Fibroblast of mammary gland (primary cell): Measurements from ENCODE around the gene ARHGEF16.

ENCODE experiments used
- DNase-seq: peaks from one replicate; pipeline ENCODE4 v3.0.0-alpha.2; 2010; ENCODE audit warnings: low read depth
- H3K4me3 ChIP-seq: 2 replicates; pipeline ENCODE4 v1.5.1; 2011; ENCODE audit warnings: low read depth, mild to moderate bottlenecking, low read length, moderate library complexity; ENCODE audit not compliant: control insufficient read depth
- TF ChIP-seq, protein P1 (sequence below): conservative IDR thresholded peaks from 2 replicates; pipeline ENCODE4 v1.5.1; 2011; ENCODE audit warnings: low read depth, low read length, inconsistent platforms; ENCODE audit not compliant: control insufficient read depth, insufficient read depth

Gene ARHGEF16

DNA sequence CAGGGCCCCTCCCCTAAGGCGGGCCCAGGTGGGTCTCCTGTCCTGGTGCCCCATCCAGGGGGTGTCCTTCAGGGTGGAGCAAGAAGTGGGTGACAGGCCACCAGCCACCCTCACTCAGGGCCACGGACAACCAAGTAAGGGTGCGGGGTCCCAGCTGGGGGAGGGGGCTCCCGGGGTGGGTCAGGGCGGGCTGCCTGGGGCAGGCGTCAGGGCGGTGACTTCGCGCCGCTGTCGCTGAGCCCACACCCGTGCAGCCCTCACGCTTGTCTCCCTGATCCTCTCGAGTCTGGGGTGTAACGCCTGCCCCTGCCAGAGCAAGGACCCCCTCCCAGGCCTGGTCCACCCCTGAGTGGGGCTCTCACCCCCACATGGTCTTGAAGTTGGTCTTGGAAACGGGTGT, 22.2 kb downstream of the ARHGEF16 start:
- TF ChIP-seq, protein P1, sequence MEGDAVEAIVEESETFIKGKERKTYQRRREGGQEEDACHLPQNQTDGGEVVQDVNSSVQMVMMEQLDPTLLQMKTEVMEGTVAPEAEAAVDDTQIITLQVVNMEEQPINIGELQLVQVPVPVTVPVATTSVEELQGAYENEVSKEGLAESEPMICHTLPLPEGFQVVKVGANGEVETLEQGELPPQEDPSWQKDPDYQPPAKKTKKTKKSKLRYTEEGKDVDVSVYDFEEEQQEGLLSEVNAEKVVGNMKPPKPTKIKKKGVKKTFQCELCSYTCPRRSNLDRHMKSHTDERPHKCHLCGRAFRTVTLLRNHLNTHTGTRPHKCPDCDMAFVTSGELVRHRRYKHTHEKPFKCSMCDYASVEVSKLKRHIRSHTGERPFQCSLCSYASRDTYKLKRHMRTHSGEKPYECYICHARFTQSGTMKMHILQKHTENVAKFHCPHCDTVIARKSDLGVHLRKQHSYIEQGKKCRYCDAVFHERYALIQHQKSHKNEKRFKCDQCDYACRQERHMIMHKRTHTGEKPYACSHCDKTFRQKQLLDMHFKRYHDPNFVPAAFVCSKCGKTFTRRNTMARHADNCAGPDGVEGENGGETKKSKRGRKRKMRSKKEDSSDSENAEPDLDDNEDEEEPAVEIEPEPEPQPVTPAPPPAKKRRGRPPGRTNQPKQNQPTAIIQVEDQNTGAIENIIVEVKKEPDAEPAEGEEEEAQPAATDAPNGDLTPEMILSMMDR, result no peak

DNA sequence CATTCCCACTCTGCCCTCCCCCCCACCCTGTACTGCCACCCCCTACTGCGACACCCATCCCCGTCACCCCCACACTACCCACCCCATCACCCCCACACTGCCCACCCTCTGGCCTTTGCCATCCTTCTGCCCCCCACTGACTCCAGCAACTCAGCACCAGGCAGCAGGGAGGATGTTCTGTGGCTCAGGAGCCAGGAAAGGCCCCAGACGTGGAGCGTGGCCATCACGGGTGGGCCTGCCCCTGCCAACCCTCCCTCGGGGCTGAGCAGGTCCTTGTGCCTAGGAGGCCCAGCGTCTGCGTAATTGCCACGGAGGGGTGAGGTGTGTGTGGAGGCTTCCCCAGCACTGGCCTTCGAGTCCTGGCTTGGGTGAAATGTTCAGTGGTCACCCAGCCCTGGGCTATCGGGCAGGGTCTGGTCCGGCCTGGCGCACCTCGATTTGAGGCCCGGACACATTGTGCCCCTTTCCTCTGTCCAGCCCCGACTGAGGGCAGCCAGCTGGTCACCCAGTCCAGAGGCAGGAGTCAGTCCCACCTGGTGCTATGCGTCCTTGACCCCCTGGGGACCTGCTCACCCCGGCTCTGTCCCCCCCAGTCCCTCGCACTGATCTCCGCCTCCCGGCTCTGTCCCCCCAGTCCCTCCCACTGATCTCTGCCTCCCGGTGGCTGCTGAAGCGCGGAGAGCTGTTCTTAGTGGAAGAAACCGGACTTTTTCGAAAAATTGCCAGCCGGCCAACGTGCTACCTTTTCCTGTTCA, 23.0 kb downstream of the ARHGEF16 start:
- no peak for DNase-seq
- no peak overlapping the region for H3K4me3 ChIP-seq
- TF ChIP-seq, protein P1, result no peak

More for the DNA sequence above, 22.2 kb downstream of the ARHGEF16 start:
- H3K4me3 ChIP-seq, result no peak overlapping the region
- no peak for DNase-seq

DNA sequence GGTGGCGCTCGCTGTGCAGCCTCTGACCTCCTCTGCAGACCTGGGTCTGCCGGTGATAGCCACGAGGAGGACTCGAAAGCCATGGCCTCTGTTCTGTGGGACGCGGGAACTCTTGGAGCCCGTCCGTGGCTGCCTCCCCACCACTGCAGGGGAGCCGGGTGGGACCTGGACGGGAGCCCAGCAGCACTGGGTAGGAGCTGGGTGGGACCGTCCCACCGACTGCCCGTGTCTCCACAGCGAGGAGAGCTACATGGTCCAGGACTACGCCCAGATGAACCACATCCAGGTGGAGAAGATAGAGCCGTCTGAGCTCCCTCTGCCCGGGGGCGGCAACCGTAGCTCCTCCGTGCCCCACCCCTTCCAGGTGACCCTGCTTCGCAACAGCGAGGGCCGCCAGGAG, 23.7 kb downstream of the ARHGEF16 start:
- TF ChIP-seq, protein P1, result no peak
- H3K4me3 ChIP-seq, result no peak overlapping the region

DNA sequence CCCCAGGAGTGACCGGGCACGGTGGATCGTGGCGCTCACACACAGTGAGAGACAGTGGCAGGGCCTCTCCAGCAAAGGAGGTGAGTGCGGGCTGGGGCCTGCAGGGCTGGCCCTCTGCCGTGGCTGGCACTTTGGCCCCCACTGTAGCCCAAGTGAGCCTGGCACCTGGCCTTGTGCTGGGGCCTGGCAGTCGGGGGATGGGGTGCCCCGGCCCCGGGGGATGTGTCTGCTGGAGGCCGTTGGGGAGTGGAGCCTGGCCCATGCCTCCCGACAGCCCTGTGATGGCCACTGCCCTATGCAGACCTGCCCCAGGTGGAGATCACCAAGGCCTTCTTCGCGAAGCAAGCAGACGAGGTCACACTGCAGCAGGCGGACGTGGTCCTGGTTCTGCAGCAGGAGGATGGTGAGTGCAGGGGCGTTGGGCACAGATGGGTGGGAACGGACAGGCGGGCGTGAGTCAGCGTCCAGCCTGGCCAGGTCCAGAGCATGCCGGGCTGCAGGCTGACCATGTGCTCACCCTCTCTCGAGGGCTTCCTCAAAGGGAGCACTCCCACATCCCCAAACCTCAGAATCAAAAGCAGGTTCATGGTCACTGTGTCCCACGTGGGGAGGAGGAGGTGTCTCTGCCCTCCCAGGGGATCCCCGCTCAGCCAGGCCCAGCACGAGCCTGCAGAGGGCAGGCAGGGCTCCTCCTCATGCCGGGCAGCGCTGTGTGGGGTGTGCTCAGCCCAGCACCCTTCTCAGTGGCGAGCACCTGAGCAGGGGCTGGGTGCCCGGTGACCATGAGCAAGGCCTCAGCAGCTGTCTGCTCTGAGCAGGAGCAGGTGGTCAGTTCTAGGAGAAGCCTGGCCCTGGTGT, 25.3 kb downstream of the ARHGEF16 start:
- no peak for DNase-seq
- TF ChIP-seq, protein P1, result no peak
- no peak overlapping the region for H3K4me3 ChIP-seq

More for the DNA sequence above, 23.7 kb downstream of the ARHGEF16 start:
- DNase-seq, result no peak

DNA sequence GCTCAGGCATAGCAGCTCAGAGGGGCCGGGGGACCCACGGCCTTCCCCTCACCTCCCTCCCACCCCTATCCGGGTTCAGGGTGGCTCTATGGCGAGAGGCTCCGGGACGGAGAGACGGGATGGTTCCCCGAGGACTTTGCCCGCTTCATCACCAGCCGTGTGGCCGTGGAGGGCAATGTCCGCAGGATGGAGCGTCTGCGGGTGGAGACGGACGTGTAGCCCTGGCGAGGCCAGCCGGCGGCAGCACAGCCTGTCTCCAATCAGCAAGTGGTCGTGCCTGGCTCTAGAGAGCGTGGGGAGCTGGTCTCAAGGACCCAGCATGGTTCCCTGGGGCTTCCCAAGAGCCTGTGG, 25.9 kb downstream of the ARHGEF16 start:
- TF ChIP-seq, protein P1, result no peak
- H3K4me3 ChIP-seq, result no peak overlapping the region
- no peak for DNase-seq

DNA sequence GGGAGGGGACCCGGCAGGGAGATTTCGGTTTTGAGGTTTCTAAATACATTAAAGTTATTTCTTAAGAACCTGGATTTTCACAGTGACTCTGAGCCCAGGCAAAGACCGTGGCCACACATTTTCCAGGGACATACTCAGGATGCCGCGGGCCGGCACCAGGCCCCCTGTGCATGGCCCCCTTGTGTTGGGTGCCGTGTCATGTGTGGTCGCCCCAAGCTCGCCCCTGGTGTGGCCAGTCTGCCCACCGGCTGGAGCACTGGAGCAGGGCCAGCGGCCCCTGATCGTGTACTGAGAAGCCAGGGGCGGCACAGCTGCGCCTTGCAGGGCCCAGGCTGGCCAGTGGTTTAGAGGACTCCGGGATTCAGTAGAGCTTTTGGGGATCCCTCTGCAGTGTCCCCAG, 26.6 kb downstream of the ARHGEF16 start:
- no peak for DNase-seq
- TF ChIP-seq, protein P1, result no peak
- H3K4me3 ChIP-seq, result no peak overlapping the region
